ENCODE results near the gene TTC9B.

- no peak for TF ChIP-seq CTCF (IDR thresholded peaks at IDR 0.05)
- TF ChIP-seq POLR2A (IDR thresholded peaks at IDR 0.05) = no peak
Measured at GRCh38 chr19:40184273-40184672, 33.9 kb downstream of the TTC9B start.
